ENCODE results near the gene ABL1.

ABL1 gene

DNA sequence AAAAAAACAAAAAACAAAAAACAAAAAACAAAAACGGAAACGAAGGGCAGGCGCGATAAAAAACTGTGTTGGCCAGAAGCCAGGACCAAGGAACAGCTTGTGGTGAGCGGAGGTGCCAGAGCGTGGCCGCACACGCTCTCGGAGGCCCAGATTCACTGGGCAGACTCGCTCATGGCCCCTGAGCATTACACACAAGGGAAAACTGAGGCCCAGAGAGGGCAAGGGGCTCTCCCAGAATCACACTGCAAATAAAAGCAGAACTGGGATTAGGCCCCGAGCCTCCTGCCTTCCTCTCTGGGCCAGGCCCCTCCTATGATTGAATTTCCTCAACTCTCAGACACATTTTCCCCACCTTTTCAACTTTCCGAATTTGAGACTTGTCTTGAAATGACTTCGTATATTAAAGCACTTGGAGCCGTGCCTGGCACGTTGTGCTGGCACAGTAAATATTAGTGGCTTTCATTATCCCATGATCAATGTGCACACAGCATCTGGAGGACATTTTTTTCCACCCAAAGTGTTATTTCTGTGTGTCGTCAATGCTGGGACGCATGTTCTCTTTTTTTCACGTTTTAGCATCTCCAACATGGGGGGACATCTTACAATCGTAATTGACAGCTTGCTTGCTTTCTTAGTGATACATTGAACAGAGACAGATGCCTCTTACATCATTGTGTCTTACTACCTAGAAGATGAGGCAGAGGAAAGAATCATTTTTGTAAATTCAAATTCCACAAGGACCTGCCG is 96.6 kb downstream of the ABL1 start:
- no peak for DNase-seq (ENCODE audit: low read depth, low spot score)

DNA sequence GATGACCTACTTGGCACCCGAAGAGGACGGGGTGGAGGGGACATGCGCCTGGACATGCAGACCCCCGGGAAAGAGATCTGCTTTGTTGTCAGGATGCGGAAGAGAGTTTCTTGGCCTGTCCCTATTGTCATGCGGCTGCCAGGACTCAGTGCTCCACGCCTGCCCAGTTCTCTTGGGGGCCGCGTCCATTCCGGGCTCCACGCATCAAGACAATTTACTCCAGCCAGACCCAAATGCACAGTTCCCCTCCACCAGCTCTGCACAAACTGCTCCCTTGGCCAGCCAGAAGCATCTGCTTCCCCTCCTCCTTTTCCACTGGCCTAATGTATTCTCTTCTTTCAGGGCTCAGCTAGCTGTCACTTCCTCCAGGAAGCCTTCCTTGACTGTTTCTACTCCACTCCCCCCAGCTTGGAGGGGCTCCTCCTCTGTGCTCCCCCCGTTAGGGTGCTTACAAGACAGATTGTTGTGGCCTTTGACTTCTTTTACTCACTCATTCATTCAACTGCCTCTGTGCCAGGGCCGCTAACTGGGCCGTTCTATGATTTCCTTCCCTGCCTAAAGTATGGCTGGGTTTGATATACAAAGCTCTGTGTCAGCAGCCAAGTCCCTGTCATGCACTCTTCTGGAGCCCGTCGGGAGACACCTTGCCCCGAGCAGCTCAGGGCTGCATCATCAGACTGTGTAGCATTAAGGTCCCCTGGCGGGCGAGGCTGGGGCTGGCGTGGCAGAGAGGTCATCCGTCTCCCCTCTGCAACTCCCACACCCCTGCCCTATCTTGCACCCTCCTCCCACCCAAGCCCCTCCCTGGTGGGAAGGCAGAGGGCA is 97.4 kb downstream of the ABL1 start:
- DNase-seq (ENCODE audit: low read depth, low spot score), result no peak

DNA sequence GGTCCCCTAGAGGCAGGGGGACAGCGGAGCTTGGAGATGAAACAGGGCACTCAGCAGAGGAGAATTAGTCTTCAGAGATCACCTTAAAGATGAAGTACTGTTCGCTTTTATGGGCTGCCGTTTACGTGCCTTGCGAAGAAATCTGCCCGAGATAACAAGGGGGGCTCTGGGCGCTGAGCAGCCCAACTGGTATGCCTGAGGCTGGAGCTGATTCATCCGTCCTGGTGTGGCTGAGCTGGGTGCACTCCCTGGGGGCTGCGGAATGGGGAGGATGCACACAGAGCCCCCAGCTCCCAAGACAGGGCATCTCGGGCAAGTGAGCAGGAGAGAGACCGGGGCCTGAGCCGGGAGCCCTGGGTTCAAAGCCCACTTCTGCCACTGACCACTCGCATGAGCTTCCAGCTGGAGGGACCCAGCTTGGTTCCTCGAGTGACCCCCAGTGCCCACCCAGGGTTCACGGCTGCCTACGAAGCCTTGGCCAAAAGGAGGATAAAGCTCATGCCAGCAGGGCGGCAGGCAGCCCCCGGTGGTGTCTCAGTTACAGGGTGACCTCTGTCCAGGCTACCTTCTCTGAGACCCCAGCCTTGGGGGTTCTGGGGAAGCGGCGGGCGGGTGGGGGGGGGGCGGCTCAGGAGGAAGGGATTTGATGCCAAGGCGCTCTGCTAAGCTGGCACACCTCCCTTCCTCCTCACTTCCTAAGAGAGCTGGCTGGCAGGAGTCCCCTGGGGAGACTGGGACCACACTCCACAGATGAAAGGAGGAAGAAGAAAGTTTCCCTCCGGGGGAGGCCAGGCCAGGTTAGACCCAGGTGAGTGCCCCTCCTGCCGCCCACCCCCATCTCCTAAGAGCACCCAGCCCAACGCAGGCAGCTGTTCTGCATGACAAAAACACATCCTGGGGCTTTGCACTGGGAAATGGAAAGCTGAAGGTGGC is 98.3 kb downstream of the ABL1 start:
- DNase-seq (ENCODE audit: low read depth, low spot score), result no peak

GRCh38 chr9:130934246-130934645 is 99.2 kb downstream of the ABL1 start:
- DNase-seq (ENCODE audit: low read depth, low spot score), result no peak

DNA sequence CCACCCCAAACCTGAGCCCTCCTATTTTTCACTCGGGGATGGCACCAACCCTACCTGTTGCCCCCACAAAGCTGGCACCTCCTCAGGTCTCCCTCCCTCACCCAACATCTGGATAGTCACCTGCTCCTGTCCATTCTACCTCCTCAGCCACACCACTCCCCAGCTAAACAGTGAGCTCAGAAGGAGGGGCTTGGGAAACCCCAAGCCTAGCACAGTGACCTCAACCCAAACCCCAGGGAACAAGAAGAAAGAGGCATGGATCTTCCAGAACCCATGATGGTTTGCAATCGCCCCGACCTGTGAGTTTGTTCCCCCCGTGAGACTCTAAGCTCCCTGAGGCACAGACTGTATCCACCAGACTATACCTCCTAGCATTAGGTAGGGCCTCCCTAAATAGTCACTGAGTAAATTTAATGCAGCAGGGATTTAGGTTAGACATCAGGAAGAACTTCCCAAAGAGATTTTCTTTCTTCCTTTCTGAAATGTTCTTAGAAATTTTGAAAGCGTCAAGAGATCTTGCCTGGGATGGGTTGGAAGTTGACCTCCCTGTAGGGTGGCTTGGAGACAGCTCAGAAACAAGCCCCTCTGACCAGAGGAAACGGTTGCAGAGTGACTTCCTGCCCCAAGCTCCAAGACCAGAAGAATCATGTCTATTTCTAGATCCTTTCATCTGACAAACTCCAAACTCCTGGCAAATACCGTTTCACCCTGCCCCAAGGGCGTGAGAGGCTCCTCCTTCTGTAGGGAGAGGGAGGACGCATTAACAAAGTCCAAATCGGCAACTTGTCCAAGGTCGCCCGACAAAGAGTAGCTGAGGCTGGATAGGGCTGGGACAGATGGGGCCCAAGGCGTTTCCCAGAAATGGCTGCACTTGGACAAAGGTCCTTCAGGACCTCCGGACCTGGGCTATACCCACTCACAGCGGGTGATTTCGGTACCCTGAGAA is 99.9 kb downstream of the ABL1 start:
- no peak for DNase-seq (ENCODE audit: low read depth, low spot score)

- no peak for DNase-seq (ENCODE audit: low read depth, low spot score)
These were observed 100.7 kb downstream of the ABL1 start for GRCh38 chr9:130935648-130936271.

- no peak for DNase-seq (ENCODE audit: low read depth, low spot score)
These were observed 101.4 kb downstream of the ABL1 start for GRCh38 chr9:130936285-130937117.

Measured in activated CD4-positive, CD25-positive, alpha-beta regulatory T cell treated with anti-CD3 and anti-CD28 coated beads, Interleukin-2, amount 50 U/mL, for 16 hours (primary cell).